ENCODE data around the gene TEX52.
A peak's percentile ranks its signal among the peaks of the same experiment; 100 is the strongest.

Gene TEX52

DNA sequence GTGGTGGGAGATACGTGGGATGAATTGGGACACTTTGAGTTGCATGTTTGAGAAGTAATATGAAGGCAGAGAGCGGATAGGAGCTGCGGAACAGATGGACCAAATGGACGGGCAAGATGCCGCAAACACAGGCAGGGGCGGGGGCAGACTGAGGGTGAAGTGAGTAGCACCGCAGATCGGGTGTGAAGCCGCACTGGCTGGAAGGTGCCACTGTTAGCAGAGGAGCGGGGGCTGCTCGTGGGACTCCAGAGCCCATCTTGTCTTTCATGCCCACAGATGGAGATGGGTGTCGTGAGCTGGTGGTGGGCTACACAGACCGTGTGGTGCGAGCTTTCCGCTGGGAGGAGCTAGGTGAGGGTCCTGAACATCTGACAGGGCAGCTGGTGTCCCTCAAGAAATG is 37.0 kb downstream of the TEX52 start:
- DNase-seq (ENCODE audit: low spot score) = no peak
- TF ChIP-seq, protein P1, sequence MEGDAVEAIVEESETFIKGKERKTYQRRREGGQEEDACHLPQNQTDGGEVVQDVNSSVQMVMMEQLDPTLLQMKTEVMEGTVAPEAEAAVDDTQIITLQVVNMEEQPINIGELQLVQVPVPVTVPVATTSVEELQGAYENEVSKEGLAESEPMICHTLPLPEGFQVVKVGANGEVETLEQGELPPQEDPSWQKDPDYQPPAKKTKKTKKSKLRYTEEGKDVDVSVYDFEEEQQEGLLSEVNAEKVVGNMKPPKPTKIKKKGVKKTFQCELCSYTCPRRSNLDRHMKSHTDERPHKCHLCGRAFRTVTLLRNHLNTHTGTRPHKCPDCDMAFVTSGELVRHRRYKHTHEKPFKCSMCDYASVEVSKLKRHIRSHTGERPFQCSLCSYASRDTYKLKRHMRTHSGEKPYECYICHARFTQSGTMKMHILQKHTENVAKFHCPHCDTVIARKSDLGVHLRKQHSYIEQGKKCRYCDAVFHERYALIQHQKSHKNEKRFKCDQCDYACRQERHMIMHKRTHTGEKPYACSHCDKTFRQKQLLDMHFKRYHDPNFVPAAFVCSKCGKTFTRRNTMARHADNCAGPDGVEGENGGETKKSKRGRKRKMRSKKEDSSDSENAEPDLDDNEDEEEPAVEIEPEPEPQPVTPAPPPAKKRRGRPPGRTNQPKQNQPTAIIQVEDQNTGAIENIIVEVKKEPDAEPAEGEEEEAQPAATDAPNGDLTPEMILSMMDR (IDR thresholded peaks at IDR 0.05; ENCODE audit: extremely low read depth, insufficient read depth, missing control alignments) = no peak
- in situ Hi-C loops (cut with MboI; ENCODE audit: low pct_unique_long_range_greater_than_20kb, low sequenced_read_pairs, unreplicated experiment) = no loop called here

DNA sequence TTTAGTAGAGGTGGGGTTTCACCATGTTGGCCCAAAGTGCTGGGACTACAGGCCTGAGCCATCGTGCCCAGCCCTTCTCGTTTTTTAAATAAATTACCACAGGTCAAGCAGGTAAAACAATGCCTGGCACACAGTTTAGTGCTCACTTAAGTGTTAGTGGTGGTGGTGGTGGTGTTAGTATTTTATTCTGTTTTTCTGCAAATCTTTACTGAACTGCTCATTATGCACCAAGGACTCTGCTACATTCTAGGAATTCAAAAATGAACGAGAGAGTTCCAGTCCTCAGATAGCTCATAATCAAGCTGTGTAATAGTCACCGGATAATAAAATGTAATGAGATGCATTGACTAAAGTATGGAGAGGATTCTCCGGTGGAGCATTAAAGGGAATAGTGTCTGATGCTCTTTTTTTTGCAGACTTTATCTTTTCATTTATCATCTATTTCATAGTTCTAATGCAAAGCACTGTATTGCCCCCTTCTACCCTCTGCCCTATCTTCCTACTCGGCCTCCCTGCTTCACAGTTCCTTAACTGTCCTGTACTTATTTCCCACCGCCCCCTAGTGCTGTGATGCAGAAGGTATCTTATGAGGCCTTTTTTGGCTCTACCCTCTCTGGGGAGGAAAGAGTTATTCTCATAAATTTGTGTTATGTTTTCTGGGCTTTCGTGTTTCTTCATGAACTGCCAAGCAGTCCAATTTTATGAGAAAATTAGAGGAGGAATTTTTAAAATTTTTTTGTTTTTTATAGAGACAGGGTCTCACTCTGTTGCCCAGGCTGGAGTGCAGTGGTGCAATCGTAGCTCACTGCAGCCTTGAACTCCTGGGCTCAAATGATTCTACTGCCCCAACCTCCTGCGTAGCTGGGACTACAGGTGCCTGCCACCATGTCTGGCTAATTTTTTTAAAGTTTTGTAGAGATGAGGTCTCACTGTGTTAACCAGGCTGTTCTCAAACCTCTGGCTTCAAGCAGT is 43.3 kb downstream of the TEX52 start:
- TF ChIP-seq, protein P1 (IDR thresholded peaks at IDR 0.05; ENCODE audit: extremely low read depth, insufficient read depth, missing control alignments) = peak; percentile 81
- DNase-seq (ENCODE audit: low spot score) = peak; percentile 66
- in situ Hi-C loops (cut with MboI; ENCODE audit: low pct_unique_long_range_greater_than_20kb, low sequenced_read_pairs, unreplicated experiment) = no loop called here

DNA sequence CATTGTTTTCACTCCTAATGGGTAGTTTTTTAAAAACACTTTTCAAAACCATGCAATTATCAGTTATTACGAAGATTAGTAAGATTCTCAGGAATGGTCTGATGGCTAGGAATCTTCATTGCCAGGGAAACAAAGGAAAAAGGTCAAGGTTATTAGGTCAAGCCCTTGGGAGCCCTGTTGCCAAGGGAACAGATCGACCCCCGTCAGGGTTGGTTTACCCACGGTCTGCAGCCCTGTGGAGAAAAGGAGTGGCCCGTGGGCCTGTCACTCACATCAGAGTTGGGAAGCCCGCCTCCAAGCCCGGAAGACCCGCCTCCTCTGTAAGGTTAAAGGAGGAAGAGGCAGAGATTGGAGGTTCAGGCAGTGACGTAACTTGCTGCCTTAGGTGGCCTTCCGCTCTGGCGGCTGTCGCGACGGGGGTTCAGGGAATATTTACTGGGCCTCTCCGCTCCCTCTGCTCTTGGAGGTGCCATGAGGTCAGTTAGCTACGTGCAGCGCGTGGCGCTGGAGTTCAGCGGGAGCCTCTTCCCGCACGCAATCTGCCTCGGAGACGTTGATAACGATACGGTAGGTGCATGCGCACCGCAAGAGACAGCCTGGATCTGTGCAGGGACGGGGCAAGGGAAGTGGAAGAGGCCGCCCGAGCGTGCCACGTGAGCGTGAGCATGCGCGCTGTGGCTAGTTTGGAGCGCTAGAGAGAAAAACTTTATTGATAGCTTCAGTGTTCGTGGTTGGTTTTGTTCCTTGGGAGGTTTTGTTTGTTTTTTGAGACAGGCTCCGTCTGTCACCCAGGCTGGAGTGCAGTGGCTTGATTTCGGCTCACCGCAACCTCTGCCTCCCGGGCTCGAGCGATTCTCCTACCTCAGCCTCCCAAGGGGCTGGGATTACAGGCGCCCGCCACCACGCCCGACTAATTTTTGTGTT is 44.3 kb downstream of the TEX52 start, which contains the start of gene ITFG2:
Gene ITFG2, plus strand, starts transcription at position 379 of the 924 bp plus-strand sequence. Its CDS starts 93 bp downstream, at position 472.
- peak; percentile 92 for DNase-seq (ENCODE audit: low spot score)
- in situ Hi-C loops (cut with MboI; ENCODE audit: low pct_unique_long_range_greater_than_20kb, low sequenced_read_pairs, unreplicated experiment) = no loop called here
- TF ChIP-seq, protein P1 (IDR thresholded peaks at IDR 0.05; ENCODE audit: extremely low read depth, insufficient read depth, missing control alignments) = no peak

DNA sequence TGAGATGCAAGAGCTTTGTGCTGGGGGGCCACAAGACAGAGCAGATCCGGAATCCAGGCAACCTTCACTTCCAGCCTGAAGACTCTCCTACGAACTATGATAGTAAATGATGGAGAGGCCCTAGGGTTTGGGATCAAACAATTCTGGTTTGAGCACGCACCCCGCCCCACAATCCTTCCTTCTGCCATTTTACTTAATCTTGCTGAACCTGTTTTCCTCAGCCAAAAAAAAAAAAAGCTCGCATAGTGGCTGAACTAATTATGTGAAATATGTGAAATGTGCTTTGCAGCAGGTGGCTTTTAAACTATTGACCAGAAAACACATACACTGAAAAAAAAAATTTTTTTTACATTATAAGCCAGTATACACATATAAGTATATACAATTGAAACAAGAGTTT is 45.0 kb downstream of the TEX52 start:
- TF ChIP-seq, protein P1 (IDR thresholded peaks at IDR 0.05; ENCODE audit: extremely low read depth, insufficient read depth, missing control alignments) = no peak
- no peak for DNase-seq (ENCODE audit: low spot score)
- in situ Hi-C loops (cut with MboI; ENCODE audit: low pct_unique_long_range_greater_than_20kb, low sequenced_read_pairs, unreplicated experiment) = no loop called here

DNA sequence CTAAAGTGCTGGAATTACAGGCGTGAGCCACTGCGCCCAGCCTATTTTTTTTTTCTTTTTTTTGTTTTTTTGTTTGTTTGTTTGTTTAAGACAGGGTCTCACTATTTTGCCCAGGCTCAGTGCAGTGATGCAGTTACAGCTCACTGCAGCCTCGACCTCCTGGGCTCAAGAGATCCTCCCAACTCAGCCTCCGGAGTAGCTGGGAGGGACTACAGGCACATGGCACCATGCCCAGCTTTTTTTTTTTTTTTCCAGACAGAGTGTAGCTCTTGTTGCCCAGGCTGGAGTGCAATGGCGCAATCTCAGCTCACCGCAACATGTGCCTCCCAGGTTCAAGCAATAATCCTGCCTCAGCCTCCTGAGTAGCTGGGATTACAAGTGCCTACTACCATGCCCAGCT is 50.1 kb downstream of the TEX52 start:
- TF ChIP-seq, protein P1 (IDR thresholded peaks at IDR 0.05; ENCODE audit: extremely low read depth, insufficient read depth, missing control alignments) = no peak
- in situ Hi-C loops (cut with MboI; ENCODE audit: low pct_unique_long_range_greater_than_20kb, low sequenced_read_pairs, unreplicated experiment) = no loop called here
- DNase-seq (ENCODE audit: low spot score) = no peak

DNA sequence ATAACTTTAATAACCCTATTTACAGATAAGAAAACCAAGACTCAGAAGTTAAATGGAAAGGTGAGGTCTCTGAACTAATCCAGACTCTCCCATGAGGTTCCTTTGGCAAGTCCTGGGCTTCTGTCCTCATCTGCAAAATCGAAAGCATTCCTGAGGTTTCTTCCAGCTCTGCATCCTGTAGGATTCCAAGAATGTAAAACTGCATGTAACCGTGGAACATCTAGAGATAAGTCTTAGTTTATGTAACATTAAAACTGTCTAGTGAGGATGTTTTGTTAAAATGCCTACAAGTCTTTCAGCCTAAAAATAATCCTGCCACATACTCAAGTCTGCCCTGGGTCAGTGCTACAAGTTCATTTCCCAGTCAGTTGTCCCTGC is 51.7 kb downstream of the TEX52 start:
- TF ChIP-seq, protein P1 (IDR thresholded peaks at IDR 0.05; ENCODE audit: extremely low read depth, insufficient read depth, missing control alignments) = no peak
- no peak for DNase-seq (ENCODE audit: low spot score)
- in situ Hi-C loops (cut with MboI; ENCODE audit: low pct_unique_long_range_greater_than_20kb, low sequenced_read_pairs, unreplicated experiment) = no loop called here

Data from GM13977 (cell line).